Neural progenitor cell (in vitro differentiated cells): ENCODE results near the gene COL23A1.

Experiments used
- EZH2 ChIP-seq: fragments of 200-600 bp; sonication (generic); IDR thresholded peaks from 2 replicates; pipeline ENCODE4 v1.6.1; 2017; ENCODE audit warnings: antibody characterized with exemption, mild to moderate bottlenecking, moderate library complexity
- TF ChIP-seq, protein P1 (sequence below): fragments of 200-600 bp; sonication (generic); IDR thresholded peaks from 2 replicates; pipeline ENCODE4 v1.5.1; 2017; ENCODE audit warnings: antibody characterized with exemption, mild to moderate bottlenecking

DNA sequence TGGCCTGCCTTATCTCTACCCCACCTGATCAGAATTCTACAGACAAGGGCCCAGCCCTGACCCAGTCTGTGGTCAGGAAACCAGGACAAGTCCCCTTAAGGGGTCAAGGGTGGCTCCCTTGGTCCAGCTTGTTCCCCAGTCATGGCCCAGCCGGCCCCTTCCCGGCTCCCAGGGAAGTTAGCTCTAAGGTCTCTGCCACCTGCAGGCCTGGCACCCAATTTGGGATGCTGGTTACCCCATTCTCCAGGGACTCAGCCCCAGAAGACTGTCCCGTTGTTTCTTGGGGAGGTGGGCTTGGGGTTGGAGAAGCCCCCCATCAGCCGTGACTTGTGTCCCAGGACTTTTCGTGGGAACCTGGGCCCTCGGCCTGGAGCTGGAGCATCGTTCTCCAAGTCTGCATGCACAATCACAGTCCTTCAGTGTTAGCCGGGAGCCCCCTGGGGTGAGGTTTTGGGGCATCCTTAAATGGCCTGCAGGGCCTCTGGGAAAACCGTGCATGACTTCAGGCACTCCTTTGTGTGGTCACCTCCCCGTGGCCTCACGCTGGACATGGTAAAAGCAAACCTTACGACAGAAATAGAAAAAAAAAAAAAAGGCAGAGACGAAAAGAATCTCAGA lies 206.8 kb downstream of the COL23A1 start:
- TF ChIP-seq, protein P1, sequence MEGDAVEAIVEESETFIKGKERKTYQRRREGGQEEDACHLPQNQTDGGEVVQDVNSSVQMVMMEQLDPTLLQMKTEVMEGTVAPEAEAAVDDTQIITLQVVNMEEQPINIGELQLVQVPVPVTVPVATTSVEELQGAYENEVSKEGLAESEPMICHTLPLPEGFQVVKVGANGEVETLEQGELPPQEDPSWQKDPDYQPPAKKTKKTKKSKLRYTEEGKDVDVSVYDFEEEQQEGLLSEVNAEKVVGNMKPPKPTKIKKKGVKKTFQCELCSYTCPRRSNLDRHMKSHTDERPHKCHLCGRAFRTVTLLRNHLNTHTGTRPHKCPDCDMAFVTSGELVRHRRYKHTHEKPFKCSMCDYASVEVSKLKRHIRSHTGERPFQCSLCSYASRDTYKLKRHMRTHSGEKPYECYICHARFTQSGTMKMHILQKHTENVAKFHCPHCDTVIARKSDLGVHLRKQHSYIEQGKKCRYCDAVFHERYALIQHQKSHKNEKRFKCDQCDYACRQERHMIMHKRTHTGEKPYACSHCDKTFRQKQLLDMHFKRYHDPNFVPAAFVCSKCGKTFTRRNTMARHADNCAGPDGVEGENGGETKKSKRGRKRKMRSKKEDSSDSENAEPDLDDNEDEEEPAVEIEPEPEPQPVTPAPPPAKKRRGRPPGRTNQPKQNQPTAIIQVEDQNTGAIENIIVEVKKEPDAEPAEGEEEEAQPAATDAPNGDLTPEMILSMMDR = no peak
- TF ChIP-seq EZH2 = no peak
